NK-92 (cell line): ENCODE data around the gene KIF16B.
"Not testable (repeated sequence)": the region's sequence is repeated elsewhere in the genome, so short reads cannot be mapped to it uniquely, and the experiment has no call there.

Experiments used
- DNase-seq: peaks from one replicate; lab custom pipeline; 2025; ENCODE audit not compliant: unreplicated experiment; lab: John Stamatoyannopoulos, UW

Gene KIF16B

DNA sequence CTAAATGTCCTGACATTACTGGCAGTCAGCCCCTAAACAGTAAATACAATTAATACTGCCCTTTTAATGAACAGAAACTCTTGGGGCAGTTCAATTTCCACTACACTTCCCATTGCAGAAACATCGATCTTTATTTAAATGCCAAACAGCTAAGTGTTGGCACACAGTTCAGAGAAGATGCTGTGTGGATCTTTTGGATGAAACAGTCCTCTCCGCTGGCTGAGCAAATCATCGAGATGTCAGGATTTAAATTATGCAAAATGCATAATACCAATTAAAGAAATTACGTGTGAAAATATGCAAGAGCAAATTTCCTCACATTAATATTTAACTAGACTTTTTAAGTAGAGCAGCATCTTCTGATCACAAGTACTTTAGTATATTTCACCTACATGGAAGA lies 132.6 kb downstream of the KIF16B start:
- no peak for DNase-seq

DNA sequence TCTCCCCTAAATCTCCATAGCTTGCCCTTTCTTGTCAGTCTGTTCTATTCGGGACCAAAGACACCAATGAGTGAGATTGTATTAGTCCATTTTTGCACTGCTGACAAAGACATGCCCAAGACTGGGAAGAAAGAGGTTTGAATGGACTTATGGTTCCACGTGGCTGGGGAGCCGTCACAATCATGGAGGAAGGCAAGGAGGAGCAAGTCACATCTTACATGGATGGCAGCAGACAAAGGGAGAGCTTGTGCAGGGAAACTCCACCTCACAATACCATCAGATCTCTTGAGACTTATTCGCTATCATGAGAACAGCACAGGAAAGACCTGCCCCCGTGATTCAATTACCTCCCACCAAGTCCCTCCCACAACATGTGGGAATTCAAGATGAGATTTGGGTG lies 133.7 kb downstream of the KIF16B start:
- DNase-seq, result not testable (repeated sequence)

DNA sequence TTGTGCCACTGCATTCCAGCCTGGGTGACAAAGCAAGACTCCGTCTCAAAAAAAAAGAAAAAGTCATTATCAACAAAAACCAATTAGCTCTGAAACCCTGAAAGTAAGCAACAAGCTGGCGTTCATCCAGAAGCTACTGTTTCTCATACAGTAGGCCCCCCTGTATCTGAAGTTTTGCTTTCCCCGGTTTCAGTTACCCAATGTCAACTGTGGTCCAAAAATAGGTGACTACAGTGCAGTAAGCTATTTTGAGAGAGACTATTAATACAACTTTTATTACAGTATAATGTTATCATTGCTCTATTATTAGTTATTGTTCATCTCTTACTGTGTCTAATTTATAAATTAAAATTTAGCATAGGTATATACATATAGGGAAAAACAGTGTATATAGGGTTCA lies 135.1 kb downstream of the KIF16B start:
- DNase-seq, result no peak

DNA sequence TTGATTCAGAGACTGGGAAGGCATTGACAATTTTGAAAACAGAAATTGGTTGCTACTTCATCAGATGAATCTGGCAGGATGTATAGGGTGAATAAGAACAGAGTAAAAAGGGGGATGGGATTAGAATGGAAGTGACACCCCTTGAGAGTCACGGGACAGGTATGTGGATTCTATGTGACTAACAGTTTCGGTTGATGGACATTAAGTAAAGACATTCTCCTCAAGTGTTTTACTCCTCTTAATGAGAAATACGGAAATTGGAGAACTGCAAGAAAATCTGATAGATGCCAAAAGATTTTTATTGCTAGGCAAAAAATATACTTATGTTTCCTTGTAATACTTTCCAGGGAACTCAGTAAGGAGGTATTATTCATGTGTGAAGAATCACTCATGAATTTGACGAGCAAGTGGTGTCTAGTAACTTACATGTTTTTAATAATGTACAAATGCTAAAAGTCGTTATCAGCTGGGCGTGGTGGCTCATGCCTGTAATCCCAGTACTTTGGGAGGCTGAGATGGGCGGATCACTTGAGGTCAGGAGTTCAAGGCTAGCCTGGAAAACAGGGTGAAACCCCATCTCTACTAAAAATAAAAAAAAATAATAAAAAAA lies 135.8 kb downstream of the KIF16B start:
- no peak for DNase-seq

DNA sequence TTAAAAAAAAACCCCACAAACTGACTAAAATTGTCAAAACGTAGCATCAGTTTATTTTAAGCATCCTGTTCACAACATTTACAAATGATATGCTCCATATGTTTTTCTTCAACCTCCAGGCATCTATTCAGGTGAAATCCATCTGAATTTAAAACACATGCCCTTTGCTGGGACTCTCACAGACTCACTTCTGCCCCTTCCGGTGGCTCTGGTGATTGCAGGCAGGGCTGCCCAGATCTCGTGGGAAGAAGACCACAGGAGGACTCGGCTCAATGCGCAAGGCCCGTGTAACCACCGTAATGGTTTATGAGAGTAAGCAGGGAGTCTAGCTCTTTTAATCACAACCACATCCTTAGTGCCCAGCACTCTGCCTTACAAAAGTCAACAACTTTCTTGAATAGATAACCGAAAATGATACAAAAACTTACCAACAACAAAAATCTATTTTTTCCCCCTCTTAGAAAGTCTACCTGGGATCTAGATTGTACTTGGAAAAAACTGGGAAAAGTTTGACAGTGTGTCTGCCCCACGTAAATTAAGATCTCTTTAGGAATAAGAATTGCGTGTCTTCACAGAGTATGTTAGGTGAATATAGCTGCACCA lies 139.1 kb downstream of the KIF16B start:
- no peak for DNase-seq

DNA sequence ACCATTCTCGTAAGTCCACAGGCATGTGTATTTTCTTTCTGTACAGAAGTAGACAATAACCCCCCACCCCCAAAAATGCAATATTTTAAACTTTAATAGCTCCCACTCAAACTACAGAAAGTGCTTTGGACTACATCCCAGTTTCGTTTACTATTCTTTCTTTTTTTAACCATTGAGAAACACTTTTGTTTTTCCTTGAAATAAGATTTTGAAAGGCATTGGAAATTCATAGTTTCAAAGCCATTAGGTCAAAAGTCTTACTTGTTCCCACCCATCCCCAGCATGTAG lies 140.0 kb downstream of the KIF16B start:
- no peak for DNase-seq

DNA sequence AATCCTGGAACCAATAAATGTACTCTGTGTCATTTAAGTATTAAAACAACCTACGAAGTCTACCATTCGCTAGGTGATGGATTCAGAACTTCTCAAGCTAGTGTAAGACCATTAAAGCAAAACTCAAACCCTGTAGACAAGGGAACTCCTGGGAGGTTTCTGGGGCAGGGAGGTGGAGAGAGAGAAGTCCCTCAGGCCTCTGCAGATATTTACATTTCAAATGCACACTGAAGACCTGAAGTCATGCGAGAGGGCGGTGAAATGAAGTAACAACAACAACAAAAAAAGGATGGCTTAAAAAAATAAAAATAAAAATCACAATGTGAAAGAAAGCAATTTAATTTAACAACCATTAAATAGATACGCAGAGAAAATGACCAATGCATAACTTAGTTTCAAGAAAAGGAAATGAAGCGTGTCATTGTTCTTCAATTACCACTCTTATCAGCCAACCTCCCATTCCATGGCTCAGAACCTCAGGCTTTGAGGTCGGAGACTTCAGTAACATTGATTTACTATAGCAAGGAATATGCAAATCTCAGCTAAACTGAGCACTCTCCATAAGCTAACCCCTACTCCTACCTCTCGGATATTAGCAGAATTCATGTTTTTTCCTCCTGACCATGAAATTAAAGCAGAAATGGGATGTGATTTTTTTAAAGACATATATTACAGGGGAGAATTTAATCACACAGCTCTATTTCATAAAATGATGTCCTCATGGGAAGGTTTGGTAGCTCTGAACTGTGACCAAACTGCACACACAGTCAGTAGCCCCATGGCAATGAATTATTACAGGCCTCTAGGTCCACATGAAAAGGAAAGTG lies 140.6 kb downstream of the KIF16B start:
- DNase-seq, result no peak

DNA sequence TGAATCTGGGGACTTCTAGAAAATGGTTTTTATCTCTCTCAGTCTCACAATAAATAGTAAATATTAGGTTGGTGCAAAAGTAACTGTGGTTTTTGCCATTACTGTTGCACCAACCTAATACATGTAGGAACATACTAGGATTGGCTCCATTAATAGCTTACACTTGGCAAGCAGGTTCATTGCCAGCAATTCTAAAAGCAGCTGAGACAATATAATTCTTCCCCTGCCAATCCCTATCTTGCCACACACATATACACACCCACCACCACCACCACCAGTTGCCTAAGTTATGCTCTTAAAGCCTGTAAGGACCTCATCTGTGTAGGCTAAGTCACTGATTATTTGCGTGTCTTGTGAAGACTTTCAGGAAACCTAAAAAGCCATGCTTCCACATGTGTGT lies 145.1 kb downstream of the KIF16B start:
- no peak for DNase-seq

DNA sequence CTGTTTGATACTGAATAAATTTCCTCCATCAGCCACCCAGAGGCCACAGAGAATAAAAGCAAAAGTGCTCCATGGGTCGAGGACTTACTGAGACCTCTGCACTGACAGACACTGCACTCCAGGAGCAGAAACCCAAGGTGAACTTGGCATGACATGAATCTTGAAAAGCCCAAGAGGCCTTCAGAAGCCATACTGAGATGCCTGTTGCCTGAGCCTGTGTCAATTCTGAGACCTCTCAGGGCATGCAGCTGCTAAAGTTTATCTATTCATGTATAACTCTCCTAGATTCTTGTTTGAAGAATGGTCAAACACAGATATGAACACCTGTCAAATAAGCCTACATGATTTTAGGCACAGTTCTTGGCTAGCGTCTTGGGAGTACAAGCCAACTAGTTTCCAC lies 145.7 kb downstream of the KIF16B start:
- no peak for DNase-seq

DNA sequence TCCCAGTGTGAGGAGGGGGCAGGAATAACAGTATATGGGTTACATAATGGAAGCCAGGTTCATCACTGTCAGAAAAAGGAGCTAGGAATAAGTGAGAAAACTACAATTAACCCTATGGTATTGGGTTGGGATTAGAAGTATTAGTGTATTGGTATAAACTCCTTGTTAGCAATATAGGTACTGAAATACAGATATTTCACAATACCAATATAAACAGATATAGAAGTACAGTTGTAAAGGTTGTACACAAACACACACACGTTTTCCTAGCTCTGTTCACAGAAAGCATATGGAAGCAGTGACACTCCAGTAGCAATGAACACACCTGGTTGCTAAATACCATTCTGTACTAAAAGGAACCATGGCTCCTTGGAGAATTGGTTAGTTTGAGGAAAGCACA lies 148.5 kb downstream of the KIF16B start:
- DNase-seq, result no peak

DNA sequence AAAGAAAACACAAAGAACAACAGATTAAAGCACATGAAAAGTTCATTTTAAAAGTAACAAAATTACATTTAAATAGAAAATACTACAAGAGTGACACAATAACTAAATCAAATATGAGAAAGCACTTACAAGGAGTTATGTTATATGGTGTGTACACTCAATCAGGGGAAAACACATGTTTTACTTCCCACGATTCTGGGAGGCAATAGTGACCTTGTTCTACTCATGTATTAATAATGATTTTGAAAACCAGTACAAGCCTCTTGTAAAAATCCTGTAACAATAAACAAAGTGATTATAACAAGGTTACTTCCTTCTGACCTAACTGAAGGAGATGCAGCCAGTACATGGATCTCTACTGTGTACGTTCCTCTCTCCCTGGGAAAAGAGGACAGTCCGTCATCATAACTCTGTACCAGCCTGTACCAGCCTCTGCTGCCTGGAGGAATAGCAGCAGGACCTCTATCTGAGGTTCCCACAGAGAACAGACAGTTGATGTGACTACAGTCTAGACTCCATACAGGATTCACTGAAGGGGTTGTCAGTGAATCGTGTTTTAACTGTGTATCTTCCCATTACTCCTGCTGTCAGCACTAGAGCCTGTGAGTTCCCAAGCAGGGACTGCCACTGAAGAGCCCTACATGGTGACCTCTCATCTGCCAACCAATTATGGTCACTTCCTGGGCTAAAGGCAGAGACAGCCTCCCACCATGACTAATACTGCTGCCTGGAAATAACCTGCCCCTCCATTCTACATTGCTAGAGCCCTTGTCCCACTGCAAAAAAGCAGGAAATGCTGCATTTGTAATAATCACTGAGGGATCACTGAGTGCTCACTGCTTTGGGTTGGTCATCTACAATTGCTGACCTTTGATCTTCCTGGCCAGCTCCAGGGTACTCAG lies 149.7 kb downstream of the KIF16B start:
- no peak for DNase-seq

DNA sequence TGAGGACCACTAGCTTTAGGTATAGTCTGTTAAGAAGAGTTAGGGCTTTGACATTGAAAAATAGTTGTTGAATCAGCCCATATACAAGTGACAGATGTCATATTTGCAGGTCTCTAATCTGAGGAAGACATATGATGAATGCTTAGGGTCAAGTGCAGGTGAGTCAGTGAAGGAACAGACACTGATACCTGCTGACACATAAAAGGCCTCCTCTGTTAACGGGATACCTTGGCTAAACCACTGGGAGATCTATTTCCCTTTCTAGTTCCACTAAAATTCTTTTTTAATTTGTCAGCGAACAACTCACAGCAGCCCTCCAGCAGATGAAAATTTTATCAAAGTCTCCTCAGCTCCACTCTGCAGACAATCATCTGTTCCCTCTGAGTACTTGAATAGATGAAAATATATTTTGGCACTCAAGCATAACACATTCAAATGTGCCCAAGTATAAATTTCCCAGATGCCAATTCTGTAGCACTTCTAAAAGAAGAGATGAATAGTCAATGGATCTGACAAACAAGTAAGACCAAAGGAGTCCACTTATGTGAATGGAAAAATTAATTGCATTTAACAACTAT lies 154.0 kb downstream of the KIF16B start:
- DNase-seq, result no peak

DNA sequence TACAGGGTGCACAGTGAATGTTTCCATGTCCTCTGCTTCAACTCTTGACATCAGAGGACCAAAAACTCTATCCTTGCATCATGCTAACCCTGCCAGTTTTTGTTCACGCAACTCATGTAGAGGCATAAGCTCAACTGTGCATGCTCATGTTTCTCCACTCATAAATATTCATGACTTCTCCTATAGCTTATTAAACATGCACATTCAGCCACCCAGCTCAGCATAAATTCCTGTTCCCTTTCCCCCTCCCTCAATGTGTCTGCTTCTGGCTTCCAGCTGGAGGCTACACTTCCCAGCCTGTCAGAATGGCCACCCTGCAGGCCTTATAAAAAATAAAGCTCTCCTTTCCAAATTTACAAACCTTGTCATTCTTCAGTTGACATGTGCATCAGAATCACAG lies 154.6 kb downstream of the KIF16B start:
- DNase-seq, result no peak

DNA sequence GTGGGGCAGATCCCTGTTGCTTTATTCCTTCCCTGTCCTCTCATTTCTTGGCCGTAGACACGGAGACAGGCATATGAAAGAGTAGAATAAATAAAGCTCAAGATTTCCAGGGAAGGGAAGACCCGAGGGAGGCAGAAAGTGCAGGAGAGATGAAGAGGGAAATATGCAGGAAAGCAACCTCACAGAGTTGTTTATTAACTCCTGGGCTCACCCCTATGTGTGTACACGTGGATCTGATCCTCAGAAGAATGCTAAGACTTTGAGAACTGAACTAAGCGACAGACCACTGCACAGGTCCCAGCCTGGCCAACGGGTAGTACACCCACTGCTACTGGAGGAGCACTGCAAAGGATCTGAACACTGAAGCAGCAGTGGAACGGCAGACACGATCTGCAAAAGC lies 156.2 kb downstream of the KIF16B start:
- no peak for DNase-seq

DNA sequence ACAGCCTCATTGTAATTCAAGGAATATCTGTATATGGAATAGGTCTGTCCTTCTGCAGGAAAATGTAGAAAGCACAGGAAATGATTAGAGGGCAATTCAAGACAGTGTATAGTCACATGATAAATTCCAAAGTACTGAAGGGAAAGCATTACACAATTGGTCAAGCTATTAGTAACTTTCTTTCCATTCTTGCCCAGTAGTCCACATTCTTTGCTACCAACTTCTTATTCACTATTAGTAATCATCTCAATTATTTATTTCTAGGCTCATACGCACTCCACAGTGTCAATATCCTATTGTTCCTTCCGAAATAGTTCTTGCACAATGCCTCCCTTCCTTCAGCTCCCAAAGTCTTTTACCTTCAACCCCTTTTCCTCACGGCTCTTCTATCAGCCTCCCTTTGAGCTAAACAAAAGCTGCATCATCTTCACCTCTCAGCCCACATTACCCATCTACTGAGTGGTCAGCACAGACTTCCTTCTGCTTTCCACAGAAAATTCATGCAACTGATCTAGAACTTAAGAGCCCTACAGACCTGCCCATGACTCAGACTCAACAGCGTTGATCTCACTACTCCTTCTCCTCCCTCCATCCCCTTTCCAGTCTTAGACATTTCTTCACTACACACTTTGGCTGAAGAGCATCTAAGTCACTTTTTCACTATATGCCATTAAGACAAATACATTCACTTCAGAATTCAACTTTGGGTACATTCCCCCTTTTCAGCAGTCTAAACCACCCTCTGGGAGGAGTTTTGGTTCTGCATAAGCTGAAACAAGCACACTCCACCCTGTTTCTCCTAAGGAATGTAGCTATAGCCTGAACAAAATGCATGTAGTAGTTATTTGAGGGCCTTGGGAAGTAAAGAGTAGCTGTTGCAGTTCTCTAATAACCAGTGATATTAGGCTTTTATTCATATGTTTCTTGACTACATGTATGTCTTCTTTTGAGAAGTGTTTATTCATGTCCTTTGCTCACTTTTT lies 157.9 kb downstream of the KIF16B start:
- no peak for DNase-seq

DNA sequence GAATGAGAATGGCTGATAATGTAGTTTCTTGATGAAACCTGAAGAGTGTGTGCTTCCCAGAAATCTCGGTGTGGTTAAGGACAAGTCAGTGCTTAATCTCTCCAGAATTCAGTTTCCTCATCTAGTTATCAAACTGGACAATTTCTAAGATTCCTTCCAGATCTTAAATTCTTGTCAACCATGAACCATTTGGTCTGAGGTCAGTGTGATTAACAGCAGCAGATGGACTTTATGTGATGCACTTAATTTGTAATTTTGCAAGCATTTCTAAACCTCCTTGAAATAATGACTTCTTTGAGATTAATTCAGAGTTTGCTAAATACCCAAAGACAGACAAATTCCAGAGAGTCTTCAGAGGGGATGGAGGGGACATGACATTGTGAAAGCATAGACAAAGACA lies 160.3 kb downstream of the KIF16B start:
- DNase-seq, result no peak

DNA sequence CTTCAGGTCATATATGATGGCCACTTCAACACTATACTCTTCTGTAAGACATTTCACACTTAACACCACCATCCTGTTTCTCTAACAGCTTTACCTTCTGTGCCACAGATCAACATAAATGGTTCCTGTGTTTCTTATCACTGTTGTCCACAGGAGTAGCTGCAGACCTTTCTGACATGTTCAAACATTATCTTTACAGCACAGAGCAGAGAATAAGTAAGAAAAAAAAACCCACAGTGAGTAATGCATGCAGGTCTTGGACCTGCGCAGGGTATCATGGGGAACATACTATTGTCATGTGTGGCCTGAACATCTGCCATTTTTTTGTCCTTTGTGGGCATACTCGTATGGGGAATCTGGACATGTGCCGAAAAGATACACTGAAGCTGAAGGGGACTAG lies 161.9 kb downstream of the KIF16B start:
- no peak for DNase-seq

DNA sequence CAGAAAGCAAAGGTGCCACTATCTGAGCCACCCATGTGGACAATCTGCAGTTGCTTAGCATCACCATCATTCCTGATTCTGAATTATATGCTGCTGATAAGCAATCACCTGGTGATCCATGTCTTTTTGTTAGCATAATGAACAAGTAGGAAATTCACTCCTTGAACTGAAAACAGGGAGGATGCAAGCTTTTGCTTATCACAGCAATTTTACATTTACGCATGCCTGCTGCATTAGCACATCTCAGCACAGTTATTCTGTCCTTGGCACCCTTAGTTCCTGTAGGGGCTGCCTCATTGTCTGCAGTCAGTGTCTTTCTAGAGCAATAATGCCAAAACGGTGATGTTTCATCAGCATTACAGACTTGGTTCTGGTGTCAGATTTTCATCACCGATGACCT lies 162.6 kb downstream of the KIF16B start:
- DNase-seq, result no peak

DNA sequence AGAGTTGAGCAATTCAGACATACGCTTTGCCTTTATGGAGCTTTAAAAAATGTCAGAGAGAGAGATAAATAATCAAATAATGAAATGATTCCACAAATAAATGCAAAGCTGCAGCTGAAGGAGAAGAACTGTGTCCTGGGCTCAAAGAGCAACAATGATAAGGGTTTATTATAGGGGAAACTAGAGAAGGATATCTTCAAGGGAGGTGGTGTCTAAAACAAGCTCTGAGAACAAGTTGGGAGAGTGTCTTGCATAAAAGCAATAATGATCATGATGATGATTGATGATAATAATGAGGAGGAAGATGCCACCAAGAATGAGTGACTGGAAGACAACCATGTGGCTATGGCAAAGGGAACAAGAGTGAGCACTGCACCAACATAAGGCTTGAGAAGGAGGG lies 164.3 kb downstream of the KIF16B start:
- DNase-seq, result no peak
